HepG2 (cell line): ENCODE data around the gene LARP4. TPM values are rescaled to one million over a fixed set of nuclear protein-coding genes. Genes with fewer than 3 reads are reported as not detected.

Source experiments
- ATAC-seq: fragments of 200-7000 bp; cut with Tn5 transposase; 3 replicates; pipeline ENCODE4 v1.9.1; 2020; ENCODE audit warnings: mild to moderate bottlenecking, moderate library complexity
- BruUV-seq: library from RNA; stranded (reverse); fragments of 400-500 nt; replicated peaks from 2 replicates; lab custom pipeline; 2021; lab: Mats Ljungman, UMichigan
- CTCF ChIA-PET: fragments of 300-600 bp; formaldehyde crosslinking; extraction: SDS; loops from one replicate; lab custom pipeline; 2021; ENCODE audit warnings: low total read pairs, inconsistent platforms, low intra/inter-chr PET ratio; lab: Yijun Ruan, JAX
- POLR2A ChIA-PET: fragments of 350-600 bp; sonication (Branson Sonifier 250); formaldehyde crosslinking; loops from one replicate; lab custom pipeline; 2020; ENCODE audit warnings: antibody characterized with exemption, inconsistent platforms; lab: Yijun Ruan, JAX
- DNase-seq: peaks from one replicate; pipeline ENCODE4 v3.0.0-alpha.2; 2015; ENCODE audit warnings: low spot score
- FAIRE-seq: peaks from 3 replicates; lab custom pipeline; 2011; peaks lifted over from hg19 to GRCh38; lab: Jason Lieb, UNC
- H2AFZ ChIP-seq: one replicate; pipeline ENCODE4 v1.6.1; 2011; ENCODE audit warnings: low read length, inconsistent platforms
- H3K27ac ChIP-seq: fragments of 300-600 bp; 3 replicates; pipeline ENCODE4 v1.8.0; 2011; ENCODE audit warnings: mixed run types, mild to moderate bottlenecking, mixed read lengths, low read length, inconsistent platforms; ENCODE audit not compliant: insufficient read depth; ENCODE audit errors: extremely low read length
- H3K27me3 ChIP-seq, 2 experiments: fragments of 200-600 bp in 1 of 2; 2 replicates in 1 of 2; 3 replicates in 1 of 2; pipeline versions ENCODE4 v1.6.0 to v1.8.0; 2011; ENCODE audit warnings: low read length in 2 of 2, mild to moderate bottlenecking in 2 of 2, moderate library complexity in 2 of 2, inconsistent platforms in 1 of 2; ENCODE audit not compliant: insufficient read depth in 2 of 2, control insufficient read depth in 1 of 2
- H3K36me3 ChIP-seq, 2 experiments: fragments of 200-600 bp in 1 of 2; replicated peaks in 1 of 2; 2 replicates in 1 of 2; 3 replicates in 1 of 2; pipeline versions ENCODE4 v1.5.1 to v1.8.0; 2011; ENCODE audit warnings: low read length in 2 of 2, inconsistent platforms in 1 of 2; ENCODE audit not compliant: insufficient read depth in 2 of 2, control insufficient read depth in 1 of 2
- H3K4me1 ChIP-seq: 2 replicates; pipeline ENCODE4 v1.5.1; 2012; ENCODE audit warnings: low read length, inconsistent platforms; ENCODE audit not compliant: insufficient read depth
- H3K4me2 ChIP-seq: 2 replicates; pipeline ENCODE4 v1.6.0; 2011; ENCODE audit warnings: low read depth, low read length, inconsistent platforms
- H3K4me3 ChIP-seq, 3 experiments: fragments of 200-600 bp in 1 of 3; sonication (generic), shearing (Covaris generic) in 1 of 3; replicated peaks in 1 of 3; 2 replicates each; pipeline ENCODE4 v1.5.1; 2011 to 2016; ENCODE audit warnings: low read length in 3 of 3, inconsistent platforms in 2 of 3, low read depth in 2 of 3, mild to moderate bottlenecking in 2 of 3, control low read depth in 1 of 3, mixed read lengths in 1 of 3; ENCODE audit not compliant: insufficient read depth in 1 of 3
- H3K79me2 ChIP-seq: one replicate; pipeline ENCODE4 v1.6.1; 2011; ENCODE audit warnings: low read length, inconsistent platforms; ENCODE audit not compliant: insufficient read depth
- H3K9ac ChIP-seq: 2 replicates; pipeline ENCODE4 v1.6.0; 2011; ENCODE audit warnings: mild to moderate bottlenecking, low read depth, low read length, inconsistent platforms; ENCODE audit not compliant: insufficient read depth
- H3K9me3 ChIP-seq: 2 replicates; pipeline ENCODE4 v1.5.1; 2012; ENCODE audit warnings: mild to moderate bottlenecking, low read length
- H4K20me1 ChIP-seq: 2 replicates; pipeline ENCODE4 v1.6.0; 2011; ENCODE audit warnings: inconsistent platforms, mild to moderate bottlenecking, low read length, moderate library complexity; ENCODE audit not compliant: insufficient read depth
- CCDC6 ChIP-seq: sonication (generic); formaldehyde crosslinking; IDR thresholded peaks from 2 replicates; pipeline ENCODE4 v1.8.1; 2022; ENCODE audit warnings: mild to moderate bottlenecking, missing genetic modification reagents, moderate library complexity
- CEBPB ChIP-seq: IDR thresholded peaks from 2 replicates; pipeline ENCODE4 v1.6.1; 2011; ENCODE audit warnings: low read depth, low read length, improper control_type of control experiment, borderline replicate concordance
- SALL1 ChIP-seq: sonication (generic); formaldehyde crosslinking; IDR thresholded peaks from 2 replicates; pipeline ENCODE4 v1.8.0; 2022; ENCODE audit warnings: mild to moderate bottlenecking, missing genetic modification reagents
- SAP130 ChIP-seq: IDR thresholded peaks from 2 replicates; pipeline ENCODE4 v1.6.1; 2016; ENCODE audit warnings: low read depth
- SOX6 ChIP-seq, 2 experiments: fragments of 450-650 bp in 1 of 2; sonication (generic) in 1 of 2; formaldehyde crosslinking in 1 of 2; IDR thresholded peaks; 2 replicates each; pipeline versions ENCODE4 v1.4.0 to v1.6.1; 2017 to 2020; ENCODE audit warnings: antibody characterized with exemption in 1 of 2, mild to moderate bottlenecking in 1 of 2, missing genetic modification reagents in 1 of 2
- TEAD3 ChIP-seq: optimal IDR thresholded peaks from 2 replicates; pipeline ENCODE3; 2016; ENCODE audit warnings: borderline replicate concordance
- ZFP36 ChIP-seq: fragments of 150-350 bp; IDR thresholded peaks from 2 replicates; pipeline ENCODE4 v1.6.1; 2018; ENCODE audit warnings: borderline replicate concordance, low read length, low read depth; ENCODE audit not compliant: partially characterized antibody
- ZMYM3 ChIP-seq: sonication (generic); formaldehyde crosslinking; IDR thresholded peaks from 2 replicates; pipeline ENCODE4 v1.5.1; 2020; ENCODE audit warnings: mild to moderate bottlenecking, missing genetic modification reagents
- ZNF441 ChIP-seq: sonication (generic); formaldehyde crosslinking; IDR thresholded peaks from 2 replicates; pipeline ENCODE4 v1.7.0; 2021; ENCODE audit warnings: missing genetic modification reagents, borderline replicate concordance
- ZNF557 ChIP-seq: sonication (generic); formaldehyde crosslinking; IDR thresholded peaks from 2 replicates; pipeline ENCODE4 v1.4.0; 2020; ENCODE audit warnings: missing genetic modification reagents
- ZNF598 ChIP-seq: sonication (generic); formaldehyde crosslinking; IDR thresholded peaks from 2 replicates; pipeline ENCODE4 v1.5.1; 2020; ENCODE audit warnings: mild to moderate bottlenecking, missing genetic modification reagents, borderline replicate concordance
- WGBS: methylation state at CpG from one replicate; pipeline ENCODE4 v1.1.6; 2017; ENCODE audit warnings: low lambda C conversion rate; 5-methylcytosine and 5-hydroxymethylcytosine counted together
- in situ Hi-C: cut with HindIII; loops from 2 replicates; pipeline ENCODE4 v1.10.0; 2017; ENCODE audit warnings: low pct_unique_long_range_greater_than_20kb; ENCODE audit not compliant: extremely low pct_ligation_motif_present
- intact Hi-C: fragments of 100-400 bp; cut with micrococcal nuclease; formaldehyde crosslinking; loops from one replicate; pipeline ENCODE4 v1.10.0; 2022; ENCODE audit not compliant: unreplicated experiment
- polyA plus RNA-seq, 8 experiments: library from polyadenylated mRNA; depleted of rRNA in 3 of 8; stranded (reverse) in 7 of 8; unstranded in 1 of 8; fragments of >200 nt; fragmentation: Illumina TruSeq in 4 of 8; extraction: Trizol in 4 of 8; gene quantifications; 2 replicates each; pipeline versions ENCODE4 v1.2.1 to v1.2.3, GENCODE V29; 2011 to 2016; ENCODE audit warnings: low read depth in 4 of 8, missing spikeins in 1 of 8, mixed read lengths in 1 of 8; ENCODE audit not compliant: insufficient read depth in 1 of 8
- total RNA-seq, 5 experiments: library from RNA; depleted of rRNA; stranded (reverse); fragments of >200 nt; fragmentation: Illumina TruSeq; extraction: Trizol; gene quantifications; 2 replicates each; pipeline ENCODE4 v1.2.3, GENCODE V29; 2016; ENCODE audit warnings: low read depth in 1 of 5
- TF ChIP-seq, protein P1 (sequence below): sonication (generic); formaldehyde crosslinking; IDR thresholded peaks from 2 replicates; pipeline ENCODE4 v1.4.0; 2020; ENCODE audit warnings: missing genetic modification reagents, borderline replicate concordance
- TF ChIP-seq, protein P2 (sequence below): IDR thresholded peaks from 2 replicates; pipeline ENCODE4 v1.6.1; 2016; ENCODE audit warnings: control low read depth
- TF ChIP-seq, protein P3 (sequence below): sonication (generic); formaldehyde crosslinking; IDR thresholded peaks from 2 replicates; pipeline ENCODE4 v1.5.0; 2020; ENCODE audit warnings: mild to moderate bottlenecking, missing genetic modification reagents

LARP4 gene
- total and polyA plus RNA-seq, 2 of the 13 experiments (the other 11 are each of a cell fraction or from before 2014, with no cell fraction given) = 16.4 to 42.7 TPM

DNA sequence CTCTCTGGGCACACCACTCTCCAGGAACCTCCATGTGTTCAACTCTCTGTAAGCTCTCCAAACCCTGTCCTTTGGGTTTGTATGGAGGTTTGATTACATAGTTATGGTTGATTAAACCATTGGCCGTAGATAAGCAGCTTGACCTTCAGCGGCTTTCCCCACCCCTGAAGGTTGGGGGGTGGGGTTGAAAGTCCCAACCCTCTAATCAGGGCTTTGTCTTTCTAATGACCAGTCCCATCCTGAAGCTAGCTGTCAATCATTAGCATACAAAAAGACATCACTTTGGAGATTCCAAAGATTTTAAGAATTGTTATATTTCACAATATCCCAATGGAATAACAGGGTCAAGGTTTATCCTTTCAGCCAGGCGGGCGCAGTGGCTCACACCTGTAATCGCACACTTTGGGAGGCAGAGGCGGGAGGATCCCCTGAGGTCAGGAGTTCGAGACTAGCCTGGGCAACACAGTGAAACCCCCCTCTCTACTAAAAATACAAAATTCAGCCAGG is 12.7 kb upstream of the LARP4 start:
- BruUV-seq = no TSS peak
- in situ Hi-C loops = no loop called here

More for the DNA sequence above, 12.7 kb upstream of the LARP4 start:
- Histone ChIP-seq H3K4me2 (peak overlapping the region; percentile 93), H3K4me1 (peaks cover 40% of the 10 kb centered on the region), H3K4me3 (peak overlapping the region; percentile 40 to 58 (median 42)), H2AFZ (peak overlapping the region; percentile 69), H4K20me1 (no peaks in the 10 kb centered on the region), H3K9me3 (no peaks in the 10 kb centered on the region), H3K27ac (no peak overlapping the region), H3K36me3 (no peaks in the 10 kb centered on the region), H3K79me2 (no peaks in the 10 kb centered on the region), H3K27me3 (no peaks in the 10 kb centered on the region), H3K9ac (peak overlapping the region; percentile 46; the same call in 1 of the 2 replicates)
- ATAC-seq = peak; percentile 60
- intact Hi-C loops = no loop called here
- CTCF ChIA-PET = no interaction called here
- peak; percentile 57 for DNase-seq
- 7% methylated on average over 7 of the region's 7 CpGs for WGBS
- POLR2A ChIA-PET = interaction anchor here (0.9 to 1.7 kb wide), 4 partner anchors 8 to 221 kb away, joined by 3 to 4 read pairs (median 3); partner anchors contain the start of genes CERS5 and FAM186A
- TF ChIP-seq SALL1 (CRISPR knock-in tag) (peak; percentile 18; the same call in 1 of the 2 replicates), ZFP36 (no peak), TEAD3 (peak; percentile 10), ZNF441 (no peak), CCDC6 (CRISPR knock-in tag) (no peak), ZNF557 (CRISPR knock-in tag) (no peak), ZNF598 (no peak), SAP130 (peak; percentile 18; the same call in 1 of the 2 replicates), SOX6 (IDR thresholded peaks at IDR 0.05) (no peak), SOX6 (CRISPR knock-in tag; IDR thresholded peaks at IDR 0.05) (peak; percentile 14; the same call in 1 of the 2 replicates), CEBPB (peak; percentile 35; the same call in 1 of the 2 replicates), ZMYM3 (CRISPR knock-in tag) (peak; percentile 44; the same call in 1 of the 2 replicates)
- TF ChIP-seq, protein P1, sequence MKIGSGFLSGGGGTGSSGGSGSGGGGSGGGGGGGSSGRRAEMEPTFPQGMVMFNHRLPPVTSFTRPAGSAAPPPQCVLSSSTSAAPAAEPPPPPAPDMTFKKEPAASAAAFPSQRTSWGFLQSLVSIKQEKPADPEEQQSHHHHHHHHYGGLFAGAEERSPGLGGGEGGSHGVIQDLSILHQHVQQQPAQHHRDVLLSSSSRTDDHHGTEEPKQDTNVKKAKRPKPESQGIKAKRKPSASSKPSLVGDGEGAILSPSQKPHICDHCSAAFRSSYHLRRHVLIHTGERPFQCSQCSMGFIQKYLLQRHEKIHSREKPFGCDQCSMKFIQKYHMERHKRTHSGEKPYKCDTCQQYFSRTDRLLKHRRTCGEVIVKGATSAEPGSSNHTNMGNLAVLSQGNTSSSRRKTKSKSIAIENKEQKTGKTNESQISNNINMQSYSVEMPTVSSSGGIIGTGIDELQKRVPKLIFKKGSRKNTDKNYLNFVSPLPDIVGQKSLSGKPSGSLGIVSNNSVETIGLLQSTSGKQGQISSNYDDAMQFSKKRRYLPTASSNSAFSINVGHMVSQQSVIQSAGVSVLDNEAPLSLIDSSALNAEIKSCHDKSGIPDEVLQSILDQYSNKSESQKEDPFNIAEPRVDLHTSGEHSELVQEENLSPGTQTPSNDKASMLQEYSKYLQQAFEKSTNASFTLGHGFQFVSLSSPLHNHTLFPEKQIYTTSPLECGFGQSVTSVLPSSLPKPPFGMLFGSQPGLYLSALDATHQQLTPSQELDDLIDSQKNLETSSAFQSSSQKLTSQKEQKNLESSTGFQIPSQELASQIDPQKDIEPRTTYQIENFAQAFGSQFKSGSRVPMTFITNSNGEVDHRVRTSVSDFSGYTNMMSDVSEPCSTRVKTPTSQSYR (CRISPR knock-in tag) = 0 out of 2 replicates have a peak, but pooled peaks have one; percentile 20
- TF ChIP-seq, protein P2, sequence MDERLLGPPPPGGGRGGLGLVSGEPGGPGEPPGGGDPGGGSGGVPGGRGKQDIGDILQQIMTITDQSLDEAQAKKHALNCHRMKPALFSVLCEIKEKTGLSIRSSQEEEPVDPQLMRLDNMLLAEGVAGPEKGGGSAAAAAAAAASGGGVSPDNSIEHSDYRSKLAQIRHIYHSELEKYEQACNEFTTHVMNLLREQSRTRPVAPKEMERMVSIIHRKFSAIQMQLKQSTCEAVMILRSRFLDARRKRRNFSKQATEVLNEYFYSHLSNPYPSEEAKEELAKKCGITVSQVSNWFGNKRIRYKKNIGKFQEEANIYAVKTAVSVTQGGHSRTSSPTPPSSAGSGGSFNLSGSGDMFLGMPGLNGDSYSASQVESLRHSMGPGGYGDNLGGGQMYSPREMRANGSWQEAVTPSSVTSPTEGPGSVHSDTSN (CRISPR knock-in tag) = peak; percentile 65
- TF ChIP-seq, protein P3, sequence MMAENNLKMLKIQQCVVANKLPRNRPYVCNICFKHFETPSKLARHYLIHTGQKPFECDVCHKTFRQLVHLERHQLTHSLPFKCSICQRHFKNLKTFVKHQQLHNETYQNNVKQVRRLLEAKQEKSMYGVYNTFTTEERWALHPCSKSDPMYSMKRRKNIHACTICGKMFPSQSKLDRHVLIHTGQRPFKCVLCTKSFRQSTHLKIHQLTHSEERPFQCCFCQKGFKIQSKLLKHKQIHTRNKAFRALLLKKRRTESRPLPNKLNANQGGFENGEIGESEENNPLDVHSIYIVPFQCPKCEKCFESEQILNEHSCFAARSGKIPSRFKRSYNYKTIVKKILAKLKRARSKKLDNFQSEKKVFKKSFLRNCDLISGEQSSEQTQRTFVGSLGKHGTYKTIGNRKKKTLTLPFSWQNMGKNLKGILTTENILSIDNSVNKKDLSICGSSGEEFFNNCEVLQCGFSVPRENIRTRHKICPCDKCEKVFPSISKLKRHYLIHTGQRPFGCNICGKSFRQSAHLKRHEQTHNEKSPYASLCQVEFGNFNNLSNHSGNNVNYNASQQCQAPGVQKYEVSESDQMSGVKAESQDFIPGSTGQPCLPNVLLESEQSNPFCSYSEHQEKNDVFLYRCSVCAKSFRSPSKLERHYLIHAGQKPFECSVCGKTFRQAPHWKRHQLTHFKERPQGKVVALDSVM (CRISPR knock-in tag) = peak; percentile 82
- FAIRE-seq = peak; percentile 23
